ENCODE data around the gene GLB1L2. TPM values are rescaled to one million over a fixed set of nuclear protein-coding genes. Genes with fewer than 3 reads are reported as not detected.

GLB1L2 gene
- total and polyA plus RNA-seq, 2 experiments from 2014 or later: 3.3 to 12.3 TPM

GRCh38 chr11:134384406-134384805 is 52.6 kb downstream of the GLB1L2 start (continued):
- TF ChIP-seq ZNF462 (CRISPR knock-in tag; IDR thresholded peaks at IDR 0.05): no peak
- no peak for TF ChIP-seq STAT1 (IDR thresholded peaks at IDR 0.05; ENCODE audit: unreplicated experiment)
- no peak for TF ChIP-seq EZH2 (IDR thresholded peaks at IDR 0.05; ENCODE audit: low read depth, unreplicated experiment)
- no peak for TF ChIP-seq EZH2phosphoT487 (IDR thresholded peaks at IDR 0.05; ENCODE audit: unreplicated experiment)
- no peak for TF ChIP-seq ZNF114 (CRISPR knock-in tag; IDR thresholded peaks at IDR 0.05)

GRCh38 chr11:134385171-134385570 is 53.4 kb downstream of the GLB1L2 start:
- Histone ChIP-seq H4K20me1 (replicated peaks; ENCODE audit: insufficient read depth) (peaks cover 11% of the 10 kb centered on the region; the same call in 1 of the 2 replicates), H3K4me3 (no peak overlapping the region), H3K9me2 (ENCODE audit: insufficient read depth) (no peaks in the 10 kb centered on the region), H3K79me2 (replicated peaks; ENCODE audit: insufficient read depth) (no peaks in the 10 kb centered on the region), H3K4me1 (ENCODE audit: insufficient read depth) (no peaks in the 10 kb centered on the region), H3K4me2 (no peak overlapping the region), H3K27ac (ENCODE audit: low read depth) (no peak overlapping the region), H3K27me3 (ENCODE audit: insufficient read depth) (no peaks in the 10 kb centered on the region), H3K36me3 (ENCODE audit: insufficient read depth) (no peaks in the 10 kb centered on the region), H2AFZ (no peak overlapping the region), H3F3A (replicated peaks; ENCODE audit: low read depth) (no peaks in the 10 kb centered on the region)
- Mint-ChIP-seq H3K27me3 (ENCODE audit: insufficient read depth, low read depth, poor library complexity) (peaks cover 9% of the 10 kb centered on the region), H3K4me1 (peaks cover 12% of the 10 kb centered on the region), H3K36me3 (ENCODE audit: low read depth) (peaks cover 34% of the 10 kb centered on the region), H3K4me3 (no peak overlapping the region), H3K9me3 (no peaks in the 10 kb centered on the region; the same call in 2 of the 3 replicates), H3K27ac (no peak overlapping the region)
- no peak for TF ChIP-seq REST (IDR thresholded peaks at IDR 0.05; ENCODE audit: unreplicated experiment)
- TF ChIP-seq STAT1 (IDR thresholded peaks at IDR 0.05; ENCODE audit: unreplicated experiment): no peak
- no peak for TF ChIP-seq ZNF331 (CRISPR knock-in tag; IDR thresholded peaks at IDR 0.05; ENCODE audit: low read depth)
- no peak for TF ChIP-seq EZH2phosphoT487 (IDR thresholded peaks at IDR 0.05; ENCODE audit: unreplicated experiment)
- TF ChIP-seq JUNB (IDR thresholded peaks at IDR 0.05; ENCODE audit: unreplicated experiment): no peak
- TF ChIP-seq ETS1 (IDR thresholded peaks at IDR 0.05): no peak
- no peak for TF ChIP-seq POLR2AphosphoS5 (IDR thresholded peaks at IDR 0.05; ENCODE audit: low read depth)
- TF ChIP-seq EZH2 (IDR thresholded peaks at IDR 0.05; ENCODE audit: low read depth, unreplicated experiment): no peak
- no peak for TF ChIP-seq CREB1 (CRISPR knock-in tag; IDR thresholded peaks at IDR 0.05; ENCODE audit: low read depth)
- TF ChIP-seq NANOG (IDR thresholded peaks at IDR 0.05; ENCODE audit: borderline replicate concordance): no peak
- no peak for TF ChIP-seq CTCF (conservative IDR thresholded peaks at IDR 0.05; ENCODE audit: low read depth in 2 of 2)
- no peak for DNase-seq (ENCODE audit: low spot score)
- ATAC-seq: no peak

Data from GM23338 (cell line).